COLO668 (cell line): ENCODE measurements around the gene WWOX.

Experiments used
- DNase-seq: peaks from one replicate; lab custom pipeline; 2025; ENCODE audit not compliant: unreplicated experiment; lab: John Stamatoyannopoulos, UW

Gene WWOX

GRCh38 chr16:78258375-78259065 is 159.1 kb downstream of the WWOX start:
- DNase-seq, result no peak

- no peak for DNase-seq
Measured at GRCh38 chr16:78259873-78260272, 160.4 kb downstream of the WWOX start.

GRCh38 chr16:78264642-78265041 is 165.2 kb downstream of the WWOX start:
- no peak for DNase-seq

- DNase-seq, result no peak
Measured at GRCh38 chr16:78269256-78269655, 169.8 kb downstream of the WWOX start.

GRCh38 chr16:78271981-78272380 is 172.5 kb downstream of the WWOX start:
- DNase-seq, result no peak

GRCh38 chr16:78274771-78275170 is 175.3 kb downstream of the WWOX start:
- DNase-seq, result no peak

- DNase-seq, result no peak
Measured at GRCh38 chr16:78275420-78275819, 176.0 kb downstream of the WWOX start.

- no peak for DNase-seq
Measured at GRCh38 chr16:78277321-78278055, 178.0 kb downstream of the WWOX start.

- DNase-seq, result no peak
Measured at GRCh38 chr16:78278056-78278450, 178.6 kb downstream of the WWOX start.

GRCh38 chr16:78281115-78281514 is 181.7 kb downstream of the WWOX start:
- no peak for DNase-seq

GRCh38 chr16:78283548-78284251 is 184.2 kb downstream of the WWOX start:
- DNase-seq, result no peak

- no peak for DNase-seq
Measured at GRCh38 chr16:78284326-78284725, 184.9 kb downstream of the WWOX start.

GRCh38 chr16:78284957-78285434 is 185.5 kb downstream of the WWOX start:
- DNase-seq, result no peak

- no peak for DNase-seq
Measured at GRCh38 chr16:78285437-78285922, 186.0 kb downstream of the WWOX start.

- DNase-seq, result no peak
Measured at GRCh38 chr16:78286065-78286464, 186.6 kb downstream of the WWOX start.

- no peak for DNase-seq
Measured at GRCh38 chr16:78288888-78289287, 189.4 kb downstream of the WWOX start.

- no peak for DNase-seq
Measured at GRCh38 chr16:78289373-78289772, 189.9 kb downstream of the WWOX start.

- DNase-seq, result peak; percentile 34
Measured at GRCh38 chr16:78289844-78290277, 190.4 kb downstream of the WWOX start.

GRCh38 chr16:78290395-78290794 is 190.9 kb downstream of the WWOX start:
- no peak for DNase-seq

- DNase-seq, result no peak
Measured at GRCh38 chr16:78290872-78291591, 191.6 kb downstream of the WWOX start.

- no peak for DNase-seq
Measured at GRCh38 chr16:78291604-78292003, 192.2 kb downstream of the WWOX start.
